NCI-H1092 (cell line): ENCODE data around the gene SOWAHC.

Experiments
- DNase-seq: peaks from one replicate; lab custom pipeline; 2025; lab: John Stamatoyannopoulos, UW

SOWAHC gene

GRCh38 chr2:109646961-109647360 is 32.8 kb downstream of the SOWAHC start:
- no peak for DNase-seq

- DNase-seq = no peak
Measured at GRCh38 chr2:109647636-109648035, 33.5 kb downstream of the SOWAHC start.

DNA sequence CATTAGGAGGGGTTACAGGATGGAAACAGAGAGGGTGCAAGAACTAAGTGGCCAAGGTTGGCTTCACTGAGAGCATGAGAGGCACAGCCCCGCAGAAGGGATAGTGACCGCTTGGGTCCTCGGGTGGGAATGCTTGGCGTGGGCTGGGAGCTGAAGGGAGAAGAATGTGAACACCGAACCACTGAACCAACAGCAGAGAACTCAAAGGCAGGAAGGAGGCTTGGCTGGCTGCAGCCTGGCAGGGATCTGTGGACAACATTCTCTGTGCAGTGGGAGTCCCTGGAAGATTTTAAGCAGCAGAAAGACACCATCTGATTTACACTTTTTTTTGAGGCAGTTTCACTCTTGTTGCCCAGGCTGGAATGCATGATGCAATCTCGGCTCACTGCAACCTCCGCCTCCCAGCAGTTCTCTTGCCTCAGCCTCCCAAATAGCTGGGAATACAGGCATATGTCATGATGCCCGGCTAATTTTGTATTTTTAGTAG is 33.9 kb downstream of the SOWAHC start:
- DNase-seq = no peak

- DNase-seq = no peak
Measured at GRCh38 chr2:109649736-109650695, 35.9 kb downstream of the SOWAHC start.

DNA sequence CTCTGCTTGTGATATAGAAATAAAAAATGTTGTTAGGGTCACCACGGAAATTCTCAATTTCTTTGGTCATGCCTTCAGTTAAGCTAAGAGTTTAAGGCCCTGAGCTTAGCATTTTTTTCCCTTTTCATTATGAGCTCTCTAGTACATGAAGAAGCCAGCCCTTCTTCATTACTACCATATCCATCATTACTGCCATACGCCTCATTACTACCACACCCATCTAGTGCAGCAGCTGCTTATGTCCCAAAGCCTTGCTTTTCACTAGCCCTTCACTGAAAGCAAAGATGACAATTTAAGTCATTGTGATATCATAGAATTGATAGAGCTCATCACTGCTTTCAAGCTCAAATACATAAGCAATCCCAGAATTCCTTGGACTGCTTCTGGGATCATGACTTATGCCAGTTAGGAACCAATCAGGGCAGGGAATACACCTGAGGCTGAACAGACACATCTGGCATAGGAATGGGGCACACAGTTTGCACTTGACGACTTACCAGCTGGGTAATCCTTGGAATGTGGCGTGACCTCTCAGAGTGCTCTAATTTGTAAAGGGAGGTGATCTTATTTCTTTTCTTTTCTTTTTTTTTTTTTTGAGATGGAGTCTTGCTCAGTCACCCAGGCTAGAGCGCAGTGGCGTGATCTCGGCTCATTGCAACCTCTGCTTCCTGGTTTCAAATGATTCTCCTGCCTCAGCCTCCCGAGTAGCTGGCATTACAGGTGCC is 40.3 kb downstream of the SOWAHC start:
- DNase-seq = no peak

- no peak for DNase-seq
Measured at GRCh38 chr2:109655287-109655686, 41.1 kb downstream of the SOWAHC start.

GRCh38 chr2:109659396-109660045 is 45.4 kb downstream of the SOWAHC start:
- no peak for DNase-seq

- DNase-seq = no peak
Measured at GRCh38 chr2:109660046-109660860, 46.1 kb downstream of the SOWAHC start.

DNA sequence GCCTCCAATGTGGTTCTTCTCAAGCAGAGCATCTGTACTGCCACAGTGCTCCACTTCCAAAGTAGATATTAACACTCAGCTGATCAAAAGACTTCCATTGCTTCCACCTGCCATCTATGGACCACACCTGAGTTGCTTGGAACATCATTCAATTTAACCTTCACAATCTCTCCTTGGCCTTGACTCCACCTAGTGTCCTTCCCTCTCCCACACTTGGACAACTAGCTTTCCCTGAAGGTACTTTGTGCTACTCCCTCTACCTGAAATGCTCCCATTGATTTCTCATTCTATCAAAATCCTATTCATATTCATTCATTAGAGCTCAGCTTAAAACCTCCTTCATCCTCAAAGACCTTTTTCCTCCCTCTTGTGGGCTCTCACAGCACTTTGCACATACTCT is 48.7 kb downstream of the SOWAHC start:
- no peak for DNase-seq

GRCh38 chr2:109663721-109664120 is 49.6 kb downstream of the SOWAHC start:
- peak; percentile 48 for DNase-seq

DNA sequence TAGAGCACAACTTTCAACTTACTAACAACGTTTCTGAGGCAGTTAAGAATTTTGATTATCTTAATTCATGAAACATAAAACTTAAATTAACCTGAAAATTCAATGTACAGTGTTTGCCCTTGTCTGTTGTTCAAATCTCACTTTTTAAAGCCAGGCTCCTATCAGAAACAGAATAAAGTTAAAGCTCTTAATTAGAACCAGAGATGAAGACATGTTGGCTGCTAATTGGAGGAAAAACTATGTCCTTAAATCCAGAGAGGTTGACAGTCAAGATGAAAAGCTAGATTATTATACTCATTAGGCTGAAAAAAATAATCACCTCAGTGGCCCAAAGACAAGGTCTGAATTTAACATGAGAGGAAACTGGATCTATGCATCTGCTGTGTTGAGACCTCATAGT is 52.3 kb downstream of the SOWAHC start:
- no peak for DNase-seq
